Frontal cortex (tissue), 4 donors: ENCODE results near the gene ERGIC2. TPM values are rescaled to one million over a fixed set of nuclear protein-coding genes. Genes with fewer than 3 reads are reported as not detected.
A peak's percentile ranks its signal among the peaks of the same experiment; 100 is the strongest.
"Not testable (repeated sequence)": the region's sequence is repeated elsewhere in the genome, so short reads cannot be mapped to it uniquely, and the experiment has no call there.

Experiments
- DNase-seq, 2 donors: peaks; one replicate each; pipeline ENCODE4 v3.0.0; 2012; ENCODE audit warnings: low spot score in 2 of 2
- FAIRE-seq: peaks from 2 replicates; lab custom pipeline; 2012; peaks lifted over from hg19 to GRCh38; lab: Jason Lieb, UNC
- total RNA-seq: library from RNA; depleted of rRNA; stranded (reverse); fragments of >200 nt; gene quantifications from one replicate; pipeline ENCODE4 v1.2.3, GENCODE V29; 2014
- donor health status: control.
- donor health status: control.
- donor health status: control.

ERGIC2 gene
- total RNA-seq, 1 donor from 2014 or later, result 52.2 TPM

GRCh38 chr12:29309320-29309902, 71.6 kb downstream of the ERGIC2 start:
- FAIRE-seq (peak; percentile 93), DNase-seq (no peak)

- DNase-seq (no peak), FAIRE-seq (no peak)
Measured at GRCh38 chr12:29306682-29307081, 74.3 kb downstream of the ERGIC2 start.

GRCh38 chr12:29306266-29306665, 74.7 kb downstream of the ERGIC2 start:
- FAIRE-seq, result no peak
- no peak for DNase-seq

GRCh38 chr12:29304388-29304787, 76.6 kb downstream of the ERGIC2 start:
- DNase-seq (no peak), FAIRE-seq (no peak)

- DNase-seq (no peak), FAIRE-seq (no peak)
Measured at GRCh38 chr12:29301114-29301513, 79.9 kb downstream of the ERGIC2 start.

GRCh38 chr12:29299633-29300032, 81.3 kb downstream of the ERGIC2 start:
- FAIRE-seq, result no peak
- DNase-seq, result no peak

- FAIRE-seq (no peak), DNase-seq (no peak)
Measured at GRCh38 chr12:29291226-29291625, 89.7 kb downstream of the ERGIC2 start.

- not testable (repeated sequence) for DNase-seq, FAIRE-seq
Measured at GRCh38 chr12:29290475-29290874, 90.5 kb downstream of the ERGIC2 start.

GRCh38 chr12:29288031-29288430, 92.9 kb downstream of the ERGIC2 start:
- FAIRE-seq (no peak), DNase-seq (no peak)

GRCh38 chr12:29287622-29288021, 93.3 kb downstream of the ERGIC2 start:
- FAIRE-seq (no peak), DNase-seq (no peak)

Other genes with a start within 250 kb of the ERGIC2 start
- gene FAR2, start 231.9 kb downstream of the ERGIC2 start, total RNA-seq, result 49.3 TPM
- gene OVCH1, start 116.5 kb upstream of the ERGIC2 start, total RNA-seq, result 0.41 TPM